Activated CD8-positive, alpha-beta memory T cell treated with anti-CD3 and anti-CD28 coated beads for 24 hours (primary cell): ENCODE data around the gene CASP3.
"Not testable (repeated sequence)": the region's sequence is repeated elsewhere in the genome, so short reads cannot be mapped to it uniquely, and the experiment has no call there.

Source experiments
- DNase-seq: peaks from one replicate; pipeline ENCODE4 v3.0.0-alpha.2; 2020

CASP3 gene

GRCh38 chr4:184628103-184628502 is 21.1 kb downstream of the CASP3 start:
- no peak for DNase-seq

GRCh38 chr4:184625783-184626596 is 23.3 kb downstream of the CASP3 start:
- not testable (repeated sequence) for DNase-seq

- no peak for DNase-seq
Observed at GRCh38 chr4:184624972-184625554, 24.2 kb downstream of the CASP3 start.

GRCh38 chr4:184624504-184624903 is 24.7 kb downstream of the CASP3 start:
- not testable (repeated sequence) for DNase-seq

- DNase-seq, result no peak
Observed at GRCh38 chr4:184621518-184621917, 27.7 kb downstream of the CASP3 start.

GRCh38 chr4:184620212-184620867 is 28.9 kb downstream of the CASP3 start:
- no peak for DNase-seq

GRCh38 chr4:184617600-184618196 is 31.5 kb downstream of the CASP3 start:
- DNase-seq, result no peak

- no peak for DNase-seq
Observed at GRCh38 chr4:184616633-184617551, 32.4 kb downstream of the CASP3 start.

GRCh38 chr4:184616168-184616567 is 33.1 kb downstream of the CASP3 start:
- peak; percentile 4 for DNase-seq

GRCh38 chr4:184614509-184614908 is 34.7 kb downstream of the CASP3 start:
- peak; percentile 24 for DNase-seq

- no peak for DNase-seq
Observed at GRCh38 chr4:184613405-184613804, 35.8 kb downstream of the CASP3 start.

- peak; percentile 19 for DNase-seq
Observed at GRCh38 chr4:184612074-184612473, 37.2 kb downstream of the CASP3 start.

GRCh38 chr4:184607429-184607828 is 41.8 kb downstream of the CASP3 start:
- DNase-seq, result not testable (repeated sequence)

GRCh38 chr4:184602857-184603256 is 46.4 kb downstream of the CASP3 start:
- not testable (repeated sequence) for DNase-seq

- DNase-seq, result peak; percentile 62
Observed at GRCh38 chr4:184600982-184601381, 48.3 kb downstream of the CASP3 start.

GRCh38 chr4:184599492-184600135 is 49.6 kb downstream of the CASP3 start:
- no peak for DNase-seq

GRCh38 chr4:184598753-184599491 is 50.3 kb downstream of the CASP3 start:
- DNase-seq, result peak; percentile 28

- DNase-seq, result peak; percentile 11
Observed at GRCh38 chr4:184596617-184597185, 52.5 kb downstream of the CASP3 start.

GRCh38 chr4:184596044-184596616 is 53.1 kb downstream of the CASP3 start:
- no peak for DNase-seq

- no peak for DNase-seq
Observed at GRCh38 chr4:184595430-184595829, 53.8 kb downstream of the CASP3 start.
